Measurements from ENCODE around the gene RABL6. TPM values are rescaled to one million over a fixed set of nuclear protein-coding genes. Genes with fewer than 3 reads are reported as not detected.
A peak's percentile ranks its signal among the peaks of the same experiment; 100 is the strongest.
"Not testable (repeated sequence)": the region's sequence is repeated elsewhere in the genome, so short reads cannot be mapped to it uniquely, and the experiment has no call there.

The RABL6 gene
- total RNA-seq, 2 experiments from 2014 or later, result 74.9 to 82.7 TPM

DNA sequence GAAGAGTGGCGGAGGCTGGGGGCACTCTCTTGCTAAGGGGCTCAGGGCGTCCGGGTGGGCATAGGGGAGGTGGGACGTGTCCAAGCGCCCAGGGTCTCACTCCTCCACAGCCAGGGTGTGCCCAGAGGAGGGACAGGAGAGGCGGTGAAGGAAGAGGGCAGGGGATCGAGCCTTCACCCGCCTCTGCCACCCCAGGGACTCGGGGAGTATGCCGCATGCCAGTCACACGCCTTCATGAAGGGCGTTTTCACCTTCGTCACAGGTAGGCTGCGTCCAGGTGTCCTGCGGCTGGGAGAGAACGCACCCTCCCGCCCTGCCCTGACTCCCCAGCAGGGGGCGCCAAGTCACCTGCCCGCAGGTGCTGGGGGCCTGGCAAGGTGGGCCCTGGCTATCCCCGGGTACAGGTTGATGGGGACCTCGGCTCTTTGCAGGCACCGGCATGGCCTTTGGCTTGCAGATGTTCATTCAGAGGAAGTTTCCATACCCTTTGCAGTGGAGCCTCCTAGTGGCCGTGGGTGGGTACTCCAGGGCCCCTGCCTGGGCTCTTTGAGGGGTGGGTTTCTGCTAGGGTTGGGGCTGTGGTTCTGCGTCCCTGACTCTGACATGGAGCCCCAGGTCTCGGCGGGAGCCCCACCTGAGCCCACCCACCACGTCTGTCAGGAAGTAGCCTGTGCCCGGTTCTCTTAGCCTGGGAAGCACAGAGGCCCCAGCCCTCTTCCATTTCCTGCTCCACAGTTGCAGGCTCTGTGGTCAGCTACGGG, 16.1 kb upstream of the RABL6 start:
- Mint-ChIP-seq H3K27ac (peak overlapping the region; percentile 79), H3K4me3 (peak overlapping the region; percentile 83), H3K36me3 (ENCODE audit: low read depth) (no peaks in the 10 kb centered on the region), H3K4me1 (ENCODE audit: low read depth) (peaks cover 25% of the 10 kb centered on the region), H3K27me3 (ENCODE audit: low read depth) (no peaks in the 10 kb centered on the region), H3K9me3 (no peaks in the 10 kb centered on the region)
- peak; percentile 74 for DNase-seq
- CTCF ChIA-PET, result interaction anchor here (0.6 to 4.0 kb wide), 7 partner anchors 9 to 243 kb away, joined by 3 to 28 read pairs (median 4); partner anchors contain the start of genes AJM1 and RABL6
- intact Hi-C loops (cut with micrococcal nuclease), result loop anchor here (1.0 to 5.0 kb wide), 10 partner anchors 9 to 308 kb away; partner anchors contain the start of genes C8G, EDF1, FBXW5 and MAN1B1

DNA sequence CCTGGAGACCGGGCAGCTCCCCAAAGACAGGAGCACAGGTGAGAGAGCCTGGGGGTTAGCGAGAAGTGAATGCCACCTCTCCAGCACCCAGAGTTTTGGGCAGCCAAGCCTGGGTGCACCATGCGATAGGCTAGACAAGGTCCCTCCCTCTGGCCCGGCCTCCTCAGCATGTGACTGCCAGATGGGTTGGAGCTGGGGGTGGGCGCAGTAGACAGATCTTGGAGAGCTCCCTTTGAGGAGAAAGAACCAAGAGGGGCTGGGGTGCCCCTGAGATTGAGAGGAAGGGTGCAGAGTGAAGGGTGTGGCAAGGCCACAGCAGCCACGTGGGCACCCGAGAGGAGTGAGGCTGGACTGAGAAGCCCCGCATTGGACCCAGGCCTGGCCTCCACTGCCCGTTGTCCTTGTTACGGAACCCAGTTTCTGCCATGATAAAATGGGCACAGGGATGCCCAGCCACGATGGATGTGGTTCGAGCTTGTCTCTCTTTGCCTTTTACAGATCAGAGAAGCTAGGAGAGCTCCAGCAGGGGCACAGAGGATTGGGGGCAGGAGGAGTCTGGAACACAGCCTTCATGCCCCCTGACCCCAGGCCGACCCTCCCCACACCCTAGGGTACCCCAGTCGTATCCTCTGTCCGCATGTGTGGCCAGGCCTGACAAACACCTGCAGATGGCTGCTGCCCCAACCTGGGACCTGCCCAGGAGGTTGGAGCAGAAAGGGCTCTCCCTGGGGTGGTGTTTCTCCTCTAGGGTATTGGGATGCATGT, 15.2 kb upstream of the RABL6 start:
- intact Hi-C loops (cut with micrococcal nuclease), result loop anchor here (5.0 kb wide), 1 partner anchor 75 kb away; the partner anchor contains the start of gene EDF1
- peak overlapping the region; percentile 79 for H3K27ac Mint-ChIP-seq
- peak overlapping the region; percentile 83 for H3K4me3 Mint-ChIP-seq
- H3K9me3 Mint-ChIP-seq, result no peaks in the 10 kb centered on the region
- H3K27me3 Mint-ChIP-seq (ENCODE audit: low read depth), result no peaks in the 10 kb centered on the region
- H3K36me3 Mint-ChIP-seq (ENCODE audit: low read depth), result no peaks in the 10 kb centered on the region
- peaks cover 25% of the 10 kb centered on the region for H3K4me1 Mint-ChIP-seq (ENCODE audit: low read depth)
- no peak for DNase-seq
- CTCF ChIA-PET, result interaction anchor here (1.1 to 4.0 kb wide), 6 partner anchors 8 to 242 kb away, joined by 3 to 28 read pairs (median 4); partner anchors contain the start of genes AJM1 and RABL6

DNA sequence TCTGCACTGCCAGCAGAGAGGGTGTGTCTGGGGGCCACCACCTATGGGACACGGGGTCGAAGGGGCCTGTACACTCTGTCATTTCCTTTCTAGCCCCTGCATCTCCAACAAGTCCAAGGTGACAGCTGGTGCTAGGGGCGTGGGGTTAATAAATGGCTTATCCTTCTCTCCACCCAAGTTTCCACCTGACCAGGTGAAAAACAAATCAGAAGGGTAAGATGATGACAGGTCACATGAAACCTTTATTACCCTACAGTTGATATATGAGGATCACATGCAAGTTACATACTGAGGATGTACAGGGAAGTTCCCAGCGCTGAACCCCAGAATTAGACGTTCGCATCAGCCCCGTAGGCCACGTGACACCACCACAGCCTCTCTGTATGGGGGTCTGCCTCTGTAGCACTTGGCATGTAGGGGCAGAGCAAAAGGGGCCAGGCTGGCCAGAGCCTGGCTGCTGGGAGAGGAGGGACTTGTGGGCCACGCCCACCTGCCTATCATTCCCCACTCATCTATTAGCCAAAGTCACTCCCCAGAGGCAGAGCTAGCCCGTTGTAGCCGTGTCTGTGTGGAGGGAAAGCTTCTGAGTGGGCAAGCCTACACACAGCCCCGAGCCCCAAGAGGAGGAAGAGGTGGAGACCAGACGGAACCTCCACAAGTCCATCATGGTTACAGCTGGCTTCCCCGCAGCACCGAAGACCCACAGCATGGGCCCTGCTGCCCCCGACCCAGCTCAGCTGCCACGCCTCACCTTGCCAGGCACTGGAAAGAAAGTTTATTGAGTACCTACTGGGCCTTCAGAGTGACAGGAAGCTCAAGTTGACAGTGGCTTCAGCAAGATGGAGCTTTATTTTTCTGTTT, 14.4 kb upstream of the RABL6 start:
- Mint-ChIP-seq H3K4me3 (no peak overlapping the region), H3K4me1 (ENCODE audit: low read depth) (peaks cover 19% of the 10 kb centered on the region), H3K36me3 (ENCODE audit: low read depth) (no peaks in the 10 kb centered on the region), H3K27ac (no peak overlapping the region), H3K27me3 (ENCODE audit: low read depth) (no peaks in the 10 kb centered on the region), H3K9me3 (no peaks in the 10 kb centered on the region)
- no peak for DNase-seq
- CTCF ChIA-PET, result interaction anchor here (0.6 to 4.0 kb wide), 7 partner anchors 13 to 236 kb away, joined by 3 to 28 read pairs (median 4); partner anchors contain the start of genes AJM1, LCN15 and RABL6
- intact Hi-C loops (cut with micrococcal nuclease), result loop anchor here (5.0 kb wide), 1 partner anchor 74 kb away; the partner anchor contains the start of gene EDF1

DNA sequence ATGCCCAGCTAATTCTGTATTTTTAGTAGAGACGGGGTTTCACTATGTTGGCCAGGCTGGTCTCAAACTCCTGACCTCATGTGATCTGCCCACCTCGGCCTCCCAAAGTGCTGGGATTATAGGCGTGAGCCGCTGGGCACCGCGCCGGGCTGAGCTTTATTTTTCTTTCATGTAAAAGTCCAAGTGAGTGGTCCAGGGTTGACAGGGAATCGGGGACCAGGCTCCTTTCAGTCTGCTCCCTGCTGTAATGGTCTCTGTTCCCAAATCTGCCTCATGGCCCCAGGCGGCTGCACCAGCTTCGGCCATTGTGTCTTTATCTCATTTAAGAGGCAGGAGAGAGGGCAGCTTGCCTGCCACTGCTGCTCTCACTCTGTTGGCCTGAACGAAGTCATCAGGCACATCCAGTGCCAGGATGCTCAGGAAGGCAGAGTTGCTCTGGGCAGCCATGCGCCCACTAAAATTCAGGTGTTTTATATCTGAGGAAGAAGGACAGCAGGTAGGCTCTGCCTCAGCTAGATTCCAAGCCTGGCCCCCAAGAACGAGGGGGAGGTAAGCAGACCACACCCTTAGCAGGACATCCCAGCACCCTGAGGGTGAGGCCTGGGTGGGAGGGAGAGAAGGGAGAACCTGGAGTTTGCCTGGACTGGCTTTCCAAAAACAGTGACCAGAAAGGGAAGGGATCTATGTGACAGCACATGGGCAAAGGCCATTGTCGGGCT, 13.3 kb upstream of the RABL6 start:
- Mint-ChIP-seq H3K9me3 (no peaks in the 10 kb centered on the region), H3K4me1 (ENCODE audit: low read depth) (peaks cover 19% of the 10 kb centered on the region), H3K4me3 (no peak overlapping the region), H3K36me3 (ENCODE audit: low read depth) (no peaks in the 10 kb centered on the region), H3K27ac (no peak overlapping the region), H3K27me3 (ENCODE audit: low read depth) (no peaks in the 10 kb centered on the region)
- CTCF ChIA-PET, result interaction anchor here (0.6 to 4.0 kb wide), 5 partner anchors 11 to 53 kb away, joined by 3 to 28 read pairs (median 5); partner anchors contain the start of genes LCN15 and RABL6
- no peak for DNase-seq
- intact Hi-C loops (cut with micrococcal nuclease), result loop anchor here (5.0 kb wide), 1 partner anchor 73 kb away; the partner anchor contains the start of gene EDF1

DNA sequence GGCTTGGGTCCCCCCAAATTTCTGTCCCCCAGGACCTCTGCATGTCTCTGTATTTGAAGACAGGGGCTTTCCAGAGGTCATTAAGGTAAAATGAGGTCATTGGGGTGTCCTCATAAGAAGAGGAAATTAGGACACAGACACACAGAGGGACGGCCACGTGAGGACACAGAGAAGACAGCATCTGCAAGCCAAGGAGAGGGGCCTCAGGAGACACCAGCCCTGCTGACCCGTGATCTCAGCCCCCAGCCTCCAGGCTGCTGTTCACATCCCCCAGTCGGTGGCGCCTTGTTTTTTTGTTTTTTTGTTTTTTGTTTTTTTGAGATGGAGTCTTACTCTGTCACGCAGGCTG, 12.8 kb upstream of the RABL6 start:
- Mint-ChIP-seq H3K36me3 (ENCODE audit: low read depth) (no peaks in the 10 kb centered on the region), H3K27me3 (ENCODE audit: low read depth) (no peaks in the 10 kb centered on the region), H3K9me3 (no peaks in the 10 kb centered on the region), H3K4me1 (ENCODE audit: low read depth) (peaks cover 19% of the 10 kb centered on the region), H3K4me3 (no peak overlapping the region), H3K27ac (no peak overlapping the region)
- intact Hi-C loops (cut with micrococcal nuclease), result loop anchor here (5.0 kb wide), 1 partner anchor 72 kb away; the partner anchor contains the start of gene EDF1
- DNase-seq, result no peak
- CTCF ChIA-PET, result interaction anchor here (4.0 kb wide), 1 partner anchor 11 kb away, joined by 28 read pairs; the partner anchor contains the start of gene RABL6

DNA sequence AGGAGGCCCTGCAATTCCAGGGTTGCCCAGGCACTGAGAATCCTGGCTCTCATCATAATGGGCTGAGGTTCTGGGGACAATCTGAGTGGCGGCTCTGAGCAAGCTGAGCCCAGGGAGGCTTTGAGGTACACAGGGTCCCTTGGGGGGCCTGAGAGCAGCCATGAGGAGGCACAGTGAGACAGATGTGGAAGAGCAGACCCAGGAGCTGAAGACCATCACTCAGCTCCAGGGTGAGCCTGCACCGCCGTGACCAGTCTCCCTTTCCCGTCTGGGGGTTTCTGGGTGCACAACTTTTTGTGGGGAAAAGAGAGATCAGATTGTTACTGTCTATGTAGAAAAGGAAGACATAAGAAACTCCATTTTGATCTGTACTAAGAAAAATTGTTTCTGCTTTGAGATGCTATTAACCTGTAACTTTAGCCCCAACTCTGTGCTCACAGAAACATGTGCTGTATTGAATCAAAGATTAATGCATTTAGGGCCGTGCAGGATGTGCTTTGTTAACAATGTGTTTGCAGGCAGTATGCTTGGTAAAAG, 11.4 kb upstream of the RABL6 start, which contains the start of gene CCDC183:
Gene CCDC183, plus strand, starts transcription at position 101 of the 537 bp plus-strand sequence. Its CDS starts 60 bp downstream, at position 161.
- Mint-ChIP-seq H3K36me3 (ENCODE audit: low read depth) (no peaks in the 10 kb centered on the region), H3K9me3 (no peaks in the 10 kb centered on the region), H3K4me3 (no peak within 1 kb of the TSS), H3K27ac (no peak within 1 kb of the TSS), H3K4me1 (ENCODE audit: low read depth) (peaks cover 26% of the 10 kb centered on the region), H3K27me3 (ENCODE audit: low read depth) (peaks cover 7% of the 10 kb centered on the region)
- no peak for DNase-seq
- intact Hi-C loops (cut with micrococcal nuclease), result no loop called here
- CTCF ChIA-PET, result interaction anchor here (0.8 kb wide), 1 partner anchor 13 kb away, joined by 3 read pairs; no protein-coding TSS in a partner anchor

DNA sequence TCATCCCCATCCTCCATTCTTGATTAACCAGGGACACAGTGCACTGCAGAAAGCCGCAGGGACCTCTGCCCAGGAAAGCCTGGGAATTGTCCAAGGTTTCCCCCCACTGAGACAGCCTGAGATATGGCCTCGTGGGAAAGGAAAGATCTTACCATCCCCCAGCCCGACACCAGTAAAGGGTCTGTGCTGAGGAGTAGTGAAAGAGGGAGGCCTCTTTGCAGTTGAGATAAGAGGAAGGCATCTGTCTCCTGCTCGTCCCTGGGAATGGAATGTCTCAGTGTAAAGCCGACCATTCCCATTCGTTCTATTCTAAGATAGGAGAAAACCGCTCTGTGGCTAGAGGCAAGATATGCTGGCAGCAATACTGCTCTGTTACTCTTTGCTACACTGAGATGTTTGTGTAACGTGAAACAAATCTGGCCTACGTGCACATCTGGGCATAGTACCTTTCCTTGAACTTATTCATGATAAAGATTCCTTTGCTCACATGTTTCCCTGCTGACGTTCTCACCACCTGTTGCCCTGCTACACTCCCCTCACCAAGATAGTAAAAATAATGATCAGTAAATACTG, 10.9 kb upstream of the RABL6 start:
- H3K36me3 Mint-ChIP-seq (ENCODE audit: low read depth); intact Hi-C loops (cut with micrococcal nuclease); H3K27me3 Mint-ChIP-seq (ENCODE audit: low read depth); DNase-seq; CTCF ChIA-PET; H3K9me3 Mint-ChIP-seq; H3K27ac Mint-ChIP-seq; H3K4me3 Mint-ChIP-seq: not testable (repeated sequence)
- H3K4me1 Mint-ChIP-seq (ENCODE audit: low read depth), result peaks cover 28% of the 10 kb centered on the region

DNA sequence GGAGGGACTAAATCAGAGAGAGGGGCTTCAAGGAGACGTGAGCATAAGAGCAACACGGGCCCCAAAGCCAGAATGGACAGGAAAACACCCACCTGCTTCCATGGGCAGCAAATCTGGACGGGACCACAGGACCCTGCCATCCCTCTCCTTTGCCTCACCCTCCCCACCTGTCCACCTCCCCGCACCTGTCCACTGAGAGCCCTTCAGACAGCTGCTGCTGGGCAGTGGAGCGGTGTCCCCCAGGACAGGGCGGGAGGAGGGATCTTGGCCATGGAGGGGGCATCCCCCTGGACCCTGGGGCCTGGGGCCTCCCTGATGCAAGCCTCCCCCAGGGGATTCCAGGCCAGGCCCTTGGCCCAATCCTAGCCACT, 9.1 kb upstream of the RABL6 start:
- H3K36me3 Mint-ChIP-seq (ENCODE audit: low read depth), result no peaks in the 10 kb centered on the region
- intact Hi-C loops (cut with micrococcal nuclease), result no loop called here
- H3K4me3 Mint-ChIP-seq, result no peak overlapping the region
- DNase-seq, result no peak
- H3K4me1 Mint-ChIP-seq (ENCODE audit: low read depth), result peaks cover 24% of the 10 kb centered on the region
- CTCF ChIA-PET, result interaction anchor here (1.0 kb wide), 2 partner anchors 20 to 250 kb away, joined by 3 read pairs; no protein-coding TSS in a partner anchor
- no peak overlapping the region for H3K27ac Mint-ChIP-seq
- H3K27me3 Mint-ChIP-seq (ENCODE audit: low read depth), result peaks cover 7% of the 10 kb centered on the region
- no peaks in the 10 kb centered on the region for H3K9me3 Mint-ChIP-seq

DNA sequence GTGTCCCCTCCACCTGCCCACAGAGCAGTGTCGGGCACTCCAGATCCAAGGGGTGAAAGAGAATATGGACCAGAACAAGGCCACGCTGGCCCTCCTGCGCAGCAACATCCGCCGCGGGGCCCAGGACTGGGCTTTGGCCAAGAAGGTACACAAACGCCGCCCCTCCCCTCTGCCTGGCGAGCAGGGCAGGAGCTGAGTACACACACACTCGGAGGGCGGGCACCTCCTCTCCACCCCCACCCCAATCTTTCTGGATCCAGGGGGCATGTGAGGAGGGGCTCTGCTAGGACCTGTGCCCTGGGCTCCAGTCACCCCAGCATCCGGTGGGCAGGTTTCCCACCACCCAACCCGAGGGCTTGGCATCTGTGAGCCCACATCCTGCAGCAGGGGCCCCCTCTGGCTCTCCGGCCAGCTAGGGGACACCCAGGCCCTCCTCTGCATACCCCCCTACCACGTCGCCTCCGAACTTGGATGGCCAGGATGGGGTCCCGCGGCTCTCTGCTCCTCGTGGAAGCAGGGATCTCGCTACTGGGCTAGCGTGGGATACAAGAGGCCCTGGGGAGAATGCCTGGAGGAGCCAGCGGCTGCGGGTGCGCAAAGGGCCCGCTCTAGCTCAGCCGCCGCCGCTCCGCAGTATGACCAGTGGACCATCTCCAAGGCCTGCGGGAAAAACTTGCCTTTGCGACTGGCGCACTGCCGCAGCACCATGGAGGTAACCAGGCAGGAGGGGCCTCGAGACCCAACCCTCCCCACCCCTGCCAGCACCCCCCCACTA, 8.5 kb upstream of the RABL6 start:
- Mint-ChIP-seq H3K4me3 (no peak overlapping the region), H3K9me3 (no peaks in the 10 kb centered on the region), H3K27ac (no peak overlapping the region), H3K36me3 (ENCODE audit: low read depth) (no peaks in the 10 kb centered on the region), H3K27me3 (ENCODE audit: low read depth) (peaks cover 7% of the 10 kb centered on the region), H3K4me1 (ENCODE audit: low read depth) (peaks cover 24% of the 10 kb centered on the region)
- no peak for DNase-seq
- intact Hi-C loops (cut with micrococcal nuclease), result no loop called here
- CTCF ChIA-PET, result interaction anchor here (1.0 kb wide), 1 partner anchor 249 kb away, joined by 3 read pairs; no protein-coding TSS in a partner anchor

Measured in activated naive CD4-positive, alpha-beta T cell treated with anti-CD3 and anti-CD28 coated beads for 36 hours (primary cell).